Bronchial epithelial cell (primary cell): ENCODE results near the gene CCDC91. TPM values are rescaled to one million over a fixed set of nuclear protein-coding genes. Genes with fewer than 3 reads are reported as not detected.

ENCODE experiments used
- DNase-seq: peaks from one replicate; pipeline ENCODE4 v3.0.0-alpha.2; 2010; ENCODE audit warnings: low read depth
- FAIRE-seq: peaks from 2 replicates; lab custom pipeline; 2011; peaks lifted over from hg19 to GRCh38; lab: Jason Lieb, UNC
- H3K27me3 ChIP-seq: 2 replicates; pipeline ENCODE4 v1.5.1; 2011; ENCODE audit warnings: low read length; ENCODE audit not compliant: control insufficient read depth, insufficient read depth
- H3K36me3 ChIP-seq: 2 replicates; pipeline ENCODE4 v1.5.1; 2011; ENCODE audit warnings: low read length; ENCODE audit not compliant: control insufficient read depth, insufficient read depth
- H3K4me3 ChIP-seq: 2 replicates; pipeline ENCODE4 v1.5.1; 2011; ENCODE audit warnings: mild to moderate bottlenecking, low read depth, low read length, control low read depth
- CTCF ChIP-seq: IDR thresholded peaks from 2 replicates; pipeline ENCODE4 v1.5.1; 2011; ENCODE audit warnings: mild to moderate bottlenecking, moderate library complexity, low read length, control low read depth, inconsistent platforms; ENCODE audit not compliant: insufficient read depth, severe bottlenecking
- total RNA-seq: library from RNA; depleted of rRNA; stranded (reverse); fragments of >200 nt; gene quantifications from 2 replicates; pipeline ENCODE4 v1.2.1, GENCODE V29; 2014

Gene CCDC91
- total RNA-seq, 1 donor from 2014 or later: 26.3 TPM

- H3K36me3 ChIP-seq: no peaks in the 10 kb centered on the region
- H3K4me3 ChIP-seq: no peak overlapping the region
- no peaks in the 10 kb centered on the region for H3K27me3 ChIP-seq
- TF ChIP-seq CTCF: no peak
- no peak for DNase-seq
- no peak for FAIRE-seq
These were observed 12.3 kb downstream of the CCDC91 start for GRCh38 chr12:28202374-28203130.

GRCh38 chr12:28209782-28210181 lies 19.5 kb downstream of the CCDC91 start:
- no peaks in the 10 kb centered on the region for H3K36me3 ChIP-seq
- no peak overlapping the region for H3K4me3 ChIP-seq
- FAIRE-seq: no peak
- TF ChIP-seq CTCF: no peak
- DNase-seq: no peak
- no peaks in the 10 kb centered on the region for H3K27me3 ChIP-seq

GRCh38 chr12:28212182-28212581 lies 21.9 kb downstream of the CCDC91 start:
- Histone ChIP-seq H3K36me3 (no peaks in the 10 kb centered on the region), H3K4me3 (no peak overlapping the region), H3K27me3 (no peaks in the 10 kb centered on the region)
- no peak for FAIRE-seq
- TF ChIP-seq CTCF: no peak
- DNase-seq: no peak

DNA sequence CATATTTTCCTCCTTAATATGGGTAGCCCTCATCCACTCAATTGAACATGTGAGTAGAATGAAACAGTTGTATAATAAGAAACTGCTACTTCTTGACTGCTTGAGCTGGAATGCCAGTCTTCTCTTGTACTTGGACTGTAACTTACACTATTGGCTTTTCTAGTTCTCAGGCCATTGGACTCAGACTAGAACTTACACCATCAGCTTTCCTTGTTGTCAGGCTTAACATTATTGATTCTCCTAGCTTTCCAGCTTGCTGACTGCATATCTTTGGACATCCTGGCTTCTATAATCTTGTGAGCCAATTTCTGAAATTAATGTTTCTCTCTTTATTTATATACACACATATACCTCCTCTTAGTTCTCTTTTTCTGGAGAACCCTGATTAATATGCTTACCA lies 24.8 kb downstream of the CCDC91 start:
- FAIRE-seq: no peak

GRCh38 chr12:28216016-28216415 lies 25.8 kb downstream of the CCDC91 start:
- Histone ChIP-seq H3K36me3 (no peaks in the 10 kb centered on the region), H3K27me3 (no peaks in the 10 kb centered on the region), H3K4me3 (no peak overlapping the region)
- TF ChIP-seq CTCF: no peak
- no peak for FAIRE-seq
- DNase-seq: no peak

More for the DNA sequence above, 24.8 kb downstream of the CCDC91 start:
- no peak overlapping the region for H3K4me3 ChIP-seq
- H3K36me3 ChIP-seq: no peaks in the 10 kb centered on the region
- DNase-seq: no peak
- no peaks in the 10 kb centered on the region for H3K27me3 ChIP-seq
- no peak for TF ChIP-seq CTCF

DNA sequence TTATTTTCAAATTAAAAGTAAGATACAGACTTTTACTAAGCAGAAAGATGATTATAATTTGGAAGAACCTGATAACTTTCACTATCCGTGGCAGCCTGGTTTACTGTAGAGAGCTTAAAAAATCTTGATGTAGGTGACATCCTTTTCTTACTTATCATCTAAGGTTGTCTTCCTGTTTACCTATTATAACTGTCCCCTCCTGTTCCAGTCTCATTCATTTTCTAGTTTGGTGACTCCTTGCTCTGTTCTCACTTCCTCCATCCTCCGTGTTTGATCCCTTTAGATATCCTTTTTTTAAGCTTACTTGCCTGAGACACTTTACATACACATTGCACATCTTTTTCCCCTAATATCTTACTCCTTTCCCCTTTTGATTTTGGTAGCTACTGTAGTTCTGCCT lies 27.5 kb downstream of the CCDC91 start:
- TF ChIP-seq CTCF: no peak
- no peak overlapping the region for H3K4me3 ChIP-seq
- FAIRE-seq: no peak

More for the DNA sequence above, 27.5 kb downstream of the CCDC91 start:
- Histone ChIP-seq H3K36me3 (no peaks in the 10 kb centered on the region), H3K27me3 (no peaks in the 10 kb centered on the region)
- DNase-seq: no peak
